ENCODE results near the gene PRKCD.

PRKCD gene

GRCh38 chr3:53193466-53194209 lies 32.6 kb downstream of the PRKCD start:
- no peak for DNase-seq

- DNase-seq: no peak
Observed at GRCh38 chr3:53194210-53195065, 33.4 kb downstream of the PRKCD start.

- no peak for DNase-seq
Observed at GRCh38 chr3:53195066-53195450, 34.0 kb downstream of the PRKCD start.

- peak in 1 of 2 experiments; percentile 37 for DNase-seq
Observed at GRCh38 chr3:53195602-53196574, 34.9 kb downstream of the PRKCD start.

- no peak for DNase-seq
Observed at GRCh38 chr3:53196575-53197407, 35.8 kb downstream of the PRKCD start.

- no peak for DNase-seq
Observed at GRCh38 chr3:53198256-53198977, 37.4 kb downstream of the PRKCD start.

GRCh38 chr3:53198996-53199395 lies 38.0 kb downstream of the PRKCD start:
- no peak for DNase-seq

GRCh38 chr3:53199834-53200233 lies 38.8 kb downstream of the PRKCD start:
- DNase-seq: no peak

GRCh38 chr3:53200501-53201498 lies 39.8 kb downstream of the PRKCD start:
- DNase-seq: no peak

- DNase-seq: no peak
Observed at GRCh38 chr3:53202331-53203015, 41.5 kb downstream of the PRKCD start.

- DNase-seq: no peak
Observed at GRCh38 chr3:53211706-53212702, 51.0 kb downstream of the PRKCD start.

- DNase-seq: no peak
Observed at GRCh38 chr3:53213276-53213675, 52.3 kb downstream of the PRKCD start.

GRCh38 chr3:53215816-53216215 lies 54.8 kb downstream of the PRKCD start:
- no peak for DNase-seq

- no peak for DNase-seq
Observed at GRCh38 chr3:53216723-53217122, 55.7 kb downstream of the PRKCD start.

GRCh38 chr3:53217175-53217574 lies 56.2 kb downstream of the PRKCD start:
- DNase-seq: no peak

- no peak for DNase-seq
Observed at GRCh38 chr3:53218131-53218530, 57.1 kb downstream of the PRKCD start.

- peak; percentile 28 to 75 for DNase-seq
Observed at GRCh38 chr3:53219895-53220483, 59.0 kb downstream of the PRKCD start.

- DNase-seq: no peak
Observed at GRCh38 chr3:53221345-53221744, 60.3 kb downstream of the PRKCD start.
